Coronary artery (tissue), 2 donors: ENCODE results near the gene PCSK5.
A peak's percentile ranks its signal among the peaks of the same experiment; 100 is the strongest.
"Not testable (repeated sequence)": the region's sequence is repeated elsewhere in the genome, so short reads cannot be mapped to it uniquely, and the experiment has no call there.

Experiments
- DNase-seq: peaks from one replicate; pipeline ENCODE4 v3.0.0-alpha.2; 2017; ENCODE audit warnings: low spot score
- H3K27ac ChIP-seq, 2 donors: fragments of 200-600 bp; sonication (generic); one replicate each; pipeline ENCODE4 v1.5.1; 2016 to 2019
- H3K4me3 ChIP-seq: fragments of 200-600 bp; sonication (generic); 2 replicates; pipeline ENCODE4 v1.5.1; 2016; ENCODE audit warnings: mild to moderate bottlenecking, moderate library complexity
- TF ChIP-seq, protein P1 (sequence below): fragments of 200-600 bp; sonication (generic); IDR thresholded peaks from one replicate; pipeline ENCODE4 v1.5.1; 2019; ENCODE audit warnings: antibody characterized with exemption

Gene PCSK5

DNA sequence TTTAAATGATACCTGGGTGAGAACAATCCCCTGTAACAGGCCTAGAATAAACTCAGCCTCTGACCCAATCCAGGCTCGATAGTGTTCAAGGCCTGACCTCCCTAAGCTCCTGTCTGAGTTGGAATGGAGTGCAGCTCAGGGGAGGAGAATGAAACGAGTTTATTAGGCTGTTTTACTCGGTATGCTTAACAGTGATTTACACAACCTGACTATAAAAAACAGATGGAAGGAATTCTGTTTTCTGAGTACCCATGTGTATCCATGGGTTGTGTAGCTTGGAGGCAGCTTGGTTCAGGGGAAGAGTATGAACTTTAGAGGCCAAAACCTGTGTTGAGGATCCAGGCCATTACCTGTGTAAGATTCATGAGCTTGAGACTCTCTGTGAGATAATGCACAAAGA, 67.8 kb downstream of the PCSK5 start:
- no peak for DNase-seq
- no peak overlapping the region for H3K4me3 ChIP-seq
- TF ChIP-seq, protein P1, sequence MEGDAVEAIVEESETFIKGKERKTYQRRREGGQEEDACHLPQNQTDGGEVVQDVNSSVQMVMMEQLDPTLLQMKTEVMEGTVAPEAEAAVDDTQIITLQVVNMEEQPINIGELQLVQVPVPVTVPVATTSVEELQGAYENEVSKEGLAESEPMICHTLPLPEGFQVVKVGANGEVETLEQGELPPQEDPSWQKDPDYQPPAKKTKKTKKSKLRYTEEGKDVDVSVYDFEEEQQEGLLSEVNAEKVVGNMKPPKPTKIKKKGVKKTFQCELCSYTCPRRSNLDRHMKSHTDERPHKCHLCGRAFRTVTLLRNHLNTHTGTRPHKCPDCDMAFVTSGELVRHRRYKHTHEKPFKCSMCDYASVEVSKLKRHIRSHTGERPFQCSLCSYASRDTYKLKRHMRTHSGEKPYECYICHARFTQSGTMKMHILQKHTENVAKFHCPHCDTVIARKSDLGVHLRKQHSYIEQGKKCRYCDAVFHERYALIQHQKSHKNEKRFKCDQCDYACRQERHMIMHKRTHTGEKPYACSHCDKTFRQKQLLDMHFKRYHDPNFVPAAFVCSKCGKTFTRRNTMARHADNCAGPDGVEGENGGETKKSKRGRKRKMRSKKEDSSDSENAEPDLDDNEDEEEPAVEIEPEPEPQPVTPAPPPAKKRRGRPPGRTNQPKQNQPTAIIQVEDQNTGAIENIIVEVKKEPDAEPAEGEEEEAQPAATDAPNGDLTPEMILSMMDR, result no peak
- H3K27ac ChIP-seq, result no peak overlapping the region

DNA sequence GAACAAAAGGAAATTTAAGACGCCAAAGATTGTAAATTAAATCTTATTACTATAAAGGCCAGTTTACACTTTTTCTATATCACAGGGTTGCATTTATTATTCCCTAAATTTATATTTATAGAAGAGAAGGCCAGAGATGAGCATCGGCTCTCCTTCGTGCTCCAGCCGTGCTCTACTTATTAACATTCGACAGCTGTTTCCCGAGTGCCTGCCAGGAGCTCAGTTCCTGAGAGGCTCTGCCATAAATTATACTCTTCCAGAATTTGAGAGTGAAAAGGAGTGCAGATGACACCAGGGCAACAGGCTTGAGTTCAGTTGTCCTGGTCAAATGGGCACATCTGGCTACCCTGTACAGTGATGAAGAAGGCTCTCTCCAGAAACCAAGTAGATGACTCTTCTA, 70.1 kb downstream of the PCSK5 start:
- DNase-seq, result no peak
- Histone ChIP-seq H3K4me3 (no peak overlapping the region), H3K27ac (no peak overlapping the region)
- TF ChIP-seq, protein P1, result no peak

DNA sequence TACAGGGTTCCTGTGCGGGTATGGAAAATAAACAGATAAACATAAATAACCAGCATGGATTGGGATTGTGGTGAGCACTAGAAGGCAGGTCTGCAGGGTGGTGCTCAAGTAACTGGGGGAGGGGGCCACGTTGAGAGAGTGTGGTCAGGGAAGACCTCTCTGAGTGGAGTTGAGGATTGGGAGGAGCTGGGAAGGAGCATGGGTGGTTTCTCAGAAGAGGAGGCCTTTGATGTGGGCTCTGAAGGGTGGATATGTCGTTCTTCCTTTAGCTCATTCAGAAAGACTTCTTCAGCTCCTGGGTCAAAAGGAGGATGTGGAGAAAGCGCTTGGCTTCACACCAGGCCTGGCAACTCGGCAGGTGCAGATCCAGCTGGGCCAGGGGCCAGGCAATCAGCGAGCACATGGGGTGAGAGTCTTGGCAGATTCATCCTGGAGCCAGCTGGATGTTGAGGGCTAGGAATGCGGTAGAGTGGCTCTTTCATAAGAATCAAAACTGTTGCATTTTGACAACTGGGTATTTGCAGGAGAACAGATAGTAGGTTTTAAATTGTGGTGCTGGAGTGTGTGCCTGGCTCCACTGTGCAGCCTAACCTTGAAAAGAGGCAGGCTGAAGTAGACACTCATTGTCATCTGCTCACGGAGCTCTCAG, 71.7 kb downstream of the PCSK5 start:
- TF ChIP-seq, protein P1, result no peak
- H3K27ac ChIP-seq, result no peak overlapping the region
- no peak overlapping the region for H3K4me3 ChIP-seq
- DNase-seq, result no peak

DNA sequence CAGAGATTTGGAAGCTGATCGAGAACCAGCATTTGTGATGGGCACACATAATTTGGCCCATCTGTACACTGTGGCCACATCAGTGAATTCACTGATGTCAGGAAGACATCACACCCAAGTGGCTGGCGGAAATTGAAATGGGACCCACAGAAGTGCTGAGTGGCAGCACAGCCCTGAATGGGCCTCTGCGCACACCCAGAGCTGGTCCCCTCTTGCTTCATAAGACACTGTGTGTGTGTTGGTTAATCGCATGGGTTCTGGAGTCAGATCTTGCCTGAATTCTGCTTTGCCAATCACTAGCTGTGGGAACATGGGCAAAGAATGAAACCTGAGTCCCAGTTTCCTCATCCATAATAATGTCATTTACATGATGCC, 72.2 kb downstream of the PCSK5 start:
- Histone ChIP-seq H3K27ac (no peak overlapping the region), H3K4me3 (no peak overlapping the region)
- no peak for DNase-seq
- TF ChIP-seq, protein P1, result no peak

DNA sequence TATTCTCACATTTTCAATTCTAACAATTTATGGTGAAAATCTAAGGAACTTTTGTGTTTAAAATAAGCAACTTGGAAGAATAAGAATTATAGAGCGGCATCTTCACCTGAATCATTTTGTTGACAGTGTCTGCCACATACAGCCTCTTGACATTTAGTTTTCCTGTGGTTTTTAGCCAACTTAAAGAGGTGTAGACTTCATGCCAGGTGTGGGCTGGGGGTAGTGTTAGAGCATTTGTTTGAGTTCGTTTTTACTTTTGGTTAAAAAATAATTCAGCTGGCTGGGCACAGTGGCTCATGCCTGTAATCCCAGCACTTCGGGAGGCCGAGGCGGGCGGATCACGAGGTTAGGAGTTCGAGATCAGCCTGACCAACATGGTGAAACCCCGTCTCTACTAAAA, 72.8 kb downstream of the PCSK5 start:
- not testable (repeated sequence) for DNase-seq, H3K4me3 ChIP-seq, H3K27ac ChIP-seq

DNA sequence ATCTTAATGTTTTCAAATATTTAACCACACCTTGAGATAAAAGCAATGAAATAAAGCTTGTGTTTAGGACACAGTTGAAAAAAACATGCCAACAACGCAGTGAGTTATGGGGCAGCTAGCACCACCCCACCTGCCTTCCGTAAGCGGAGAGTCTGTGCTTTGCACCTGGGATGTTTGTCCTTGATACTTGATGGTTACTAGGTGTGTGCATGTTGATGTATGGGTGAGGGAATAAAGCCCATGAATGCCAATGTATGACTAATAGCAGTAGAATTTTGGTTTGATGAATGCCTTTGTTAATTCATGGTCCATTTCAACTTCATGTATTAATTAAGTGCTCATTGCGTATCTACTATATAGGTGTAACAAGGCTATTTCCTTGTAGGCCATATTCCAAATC, 74.0 kb downstream of the PCSK5 start:
- TF ChIP-seq, protein P1, result no peak
- H3K4me3 ChIP-seq, result no peak overlapping the region
- H3K27ac ChIP-seq, result peak overlapping the region in 1 of 2 donors; percentile 17
- no peak for DNase-seq

DNA sequence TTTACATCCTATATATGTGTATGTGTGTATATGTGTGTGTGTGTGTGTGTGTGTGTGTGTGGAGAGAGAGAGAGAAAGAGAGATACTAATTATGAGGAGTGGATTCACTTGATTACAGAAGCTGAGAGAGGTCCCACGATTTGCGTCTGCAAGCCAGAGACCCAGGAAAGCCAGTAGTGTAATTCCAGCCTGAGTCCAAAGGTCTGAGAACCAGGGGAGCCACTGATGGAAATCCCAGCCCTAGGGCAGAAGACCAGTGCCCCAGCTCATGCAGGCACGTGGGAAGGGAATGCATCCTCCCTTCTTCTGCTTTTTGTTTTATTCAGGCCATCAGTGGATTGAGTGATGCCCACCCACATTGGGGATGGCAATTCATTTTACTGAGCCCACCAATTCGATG, 74.8 kb downstream of the PCSK5 start:
- TF ChIP-seq, protein P1, result no peak
- DNase-seq, result no peak
- no peak overlapping the region for H3K27ac ChIP-seq
- H3K4me3 ChIP-seq, result no peak overlapping the region
